Smooth muscle cell (in vitro differentiated cells): ENCODE results near the gene SLF2. TPM values are rescaled to one million over a fixed set of nuclear protein-coding genes. Genes with fewer than 3 reads are reported as not detected.

Experiments
- DNase-seq: peaks from one replicate; lab custom pipeline; 2025; ENCODE audit not compliant: unreplicated experiment; lab: John Stamatoyannopoulos, UW
- H2AFZ ChIP-seq: fragments of 200-600 bp; sonication (generic); 2 replicates; pipeline ENCODE4 v1.6.0; 2016; ENCODE audit warnings: antibody characterized with exemption, low read depth, mild to moderate bottlenecking
- H3F3A ChIP-seq: fragments of 200-600 bp; sonication (generic); 2 replicates; pipeline ENCODE4 v1.6.0; 2017; ENCODE audit warnings: antibody characterized with exemption, low read depth
- H3K27ac ChIP-seq: fragments of 200-600 bp; sonication (generic); 2 replicates; pipeline ENCODE4 v1.5.1; 2016; ENCODE audit warnings: low read depth, mild to moderate bottlenecking
- H3K27me3 ChIP-seq: fragments of 200-600 bp; sonication (generic); 2 replicates; pipeline ENCODE4 v1.6.1; 2016; ENCODE audit warnings: low read depth, mild to moderate bottlenecking
- H3K36me3 ChIP-seq: fragments of 200-600 bp; sonication (generic); 2 replicates; pipeline ENCODE4 v1.5.1; 2016; ENCODE audit warnings: low read depth
- H3K4me1 ChIP-seq: fragments of 200-600 bp; sonication (generic); 2 replicates; pipeline ENCODE4 v1.5.1; 2016; ENCODE audit warnings: low read depth
- H3K4me2 ChIP-seq: fragments of 200-600 bp; sonication (generic); 2 replicates; pipeline ENCODE4 v1.6.0; 2016; ENCODE audit warnings: mild to moderate bottlenecking
- H3K4me3 ChIP-seq: fragments of 200-600 bp; sonication (generic); 2 replicates; pipeline ENCODE4 v1.5.1; 2016; ENCODE audit warnings: mild to moderate bottlenecking
- H3K79me2 ChIP-seq: fragments of 200-600 bp; sonication (generic); 2 replicates; pipeline ENCODE4 v1.6.0; 2016; ENCODE audit warnings: low read depth, mild to moderate bottlenecking
- H3K9ac ChIP-seq: fragments of 200-600 bp; sonication (generic); 2 replicates; pipeline ENCODE4 v1.6.0; 2016; ENCODE audit warnings: low read depth
- H3K9me3 ChIP-seq: fragments of 200-600 bp; sonication (generic); replicated peaks from 2 replicates; pipeline ENCODE4 v1.5.1; 2016; ENCODE audit warnings: low read depth
- H4K20me1 ChIP-seq: fragments of 200-600 bp; sonication (generic); 2 replicates; pipeline ENCODE4 v1.6.0; 2016; ENCODE audit warnings: low read depth
- CTCF ChIP-seq: fragments of 200-600 bp; sonication (generic); IDR thresholded peaks from 2 replicates; pipeline ENCODE4 v1.5.1; 2017; ENCODE audit warnings: borderline replicate concordance, mild to moderate bottlenecking, antibody characterized with exemption; ENCODE audit not compliant: insufficient read depth, poor library complexity, severe bottlenecking
- WGBS: methylation state at CpG from one replicate; pipeline ENCODE4 v1.1.7; 2016; ENCODE audit warnings: low lambda C conversion rate; 5-methylcytosine and 5-hydroxymethylcytosine counted together
- polyA plus RNA-seq: library from polyadenylated mRNA; unstranded; fragments of >200 nt; fragmentation: Nextera tagmentation; extraction: Ambion mirVana; gene quantifications from 2 replicates; pipeline ENCODE4 v1.2.1, GENCODE V29; 2016
- total RNA-seq: library from RNA; depleted of rRNA; stranded (reverse); fragments of >200 nt; gene quantifications from 2 replicates; pipeline ENCODE4 v1.2.3, GENCODE V29; 2014

The SLF2 gene
- total and polyA plus RNA-seq, 2 experiments from 2014 or later, result 8.1 to 24.9 TPM

- no peak overlapping the region for H3K4me2 ChIP-seq
- DNase-seq, result no peak
- H3K4me3 ChIP-seq, result no peak overlapping the region
- H3K9ac ChIP-seq, result no peak overlapping the region
- no peaks in the 10 kb centered on the region for H3K27me3 ChIP-seq
- H4K20me1 ChIP-seq, result no peaks in the 10 kb centered on the region
- no peaks in the 10 kb centered on the region for H3K36me3 ChIP-seq
- no peaks in the 10 kb centered on the region for H3F3A ChIP-seq
- no peak for TF ChIP-seq CTCF
- H2AFZ ChIP-seq, result no peak overlapping the region
- H3K9me3 ChIP-seq, result no peaks in the 10 kb centered on the region
- no peaks in the 10 kb centered on the region for H3K79me2 ChIP-seq
- H3K27ac ChIP-seq, result no peak overlapping the region
- H3K4me1 ChIP-seq, result no peaks in the 10 kb centered on the region
- WGBS, result 98% methylated on average over 2 of the region's 2 CpGs
These were observed 67.5 kb downstream of the SLF2 start for GRCh38 chr10:100980311-100980710.

GRCh38 chr10:100980711-100981110, 67.9 kb downstream of the SLF2 start:
- Histone ChIP-seq H3K4me1 (no peaks in the 10 kb centered on the region), H3K27me3 (no peaks in the 10 kb centered on the region), H3K36me3 (no peaks in the 10 kb centered on the region), H2AFZ (no peak overlapping the region), H3K27ac (no peak overlapping the region), H3K9me3 (no peaks in the 10 kb centered on the region), H3K4me3 (no peak overlapping the region), H3K9ac (no peak overlapping the region), H3F3A (no peaks in the 10 kb centered on the region), H3K4me2 (no peak overlapping the region), H3K79me2 (no peaks in the 10 kb centered on the region), H4K20me1 (no peaks in the 10 kb centered on the region)
- no peak for DNase-seq
- WGBS, result over 99% methylated on average over 7 of the region's 7 CpGs
- no peak for TF ChIP-seq CTCF

- Histone ChIP-seq H3K27me3 (no peaks in the 10 kb centered on the region), H3F3A (no peaks in the 10 kb centered on the region), H3K27ac (no peak overlapping the region), H3K4me2 (no peak overlapping the region), H3K79me2 (peaks cover 4% of the 10 kb centered on the region), H3K4me3 (no peak overlapping the region), H2AFZ (no peak overlapping the region), H3K4me1 (peaks cover 2% of the 10 kb centered on the region), H3K9me3 (no peaks in the 10 kb centered on the region), H4K20me1 (no peaks in the 10 kb centered on the region), H3K36me3 (no peaks in the 10 kb centered on the region), H3K9ac (no peak overlapping the region)
- TF ChIP-seq CTCF, result no peak
- DNase-seq, result no peak
- 92% methylated on average over 5 of the region's 5 CpGs for WGBS
These were observed 68.5 kb downstream of the SLF2 start for GRCh38 chr10:100981178-100981772.
